ENCODE results near the gene PPIF.

PPIF gene

GRCh38 chr10:79403441-79404230, 56.4 kb downstream of the PPIF start:
- DNase-seq = no peak

DNA sequence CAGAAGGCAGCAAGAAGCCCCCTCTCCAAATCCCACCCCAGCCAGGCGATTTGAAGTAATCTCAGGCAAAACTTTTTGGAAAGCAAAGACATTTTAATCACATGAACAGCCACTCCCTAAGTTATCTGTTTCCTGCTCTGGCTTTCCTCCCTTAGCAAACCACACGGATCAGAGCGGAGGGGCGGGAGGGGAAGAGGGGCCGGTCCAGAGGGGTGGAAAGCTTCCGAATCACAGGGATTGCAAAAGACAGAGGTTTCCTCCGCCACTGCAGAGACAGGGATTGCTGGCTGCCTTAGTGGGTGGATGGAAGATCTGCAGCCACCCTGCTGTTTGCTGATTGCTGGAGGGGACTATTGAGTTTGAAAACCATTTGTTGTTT, 57.0 kb downstream of the PPIF start:
- DNase-seq = no peak

DNA sequence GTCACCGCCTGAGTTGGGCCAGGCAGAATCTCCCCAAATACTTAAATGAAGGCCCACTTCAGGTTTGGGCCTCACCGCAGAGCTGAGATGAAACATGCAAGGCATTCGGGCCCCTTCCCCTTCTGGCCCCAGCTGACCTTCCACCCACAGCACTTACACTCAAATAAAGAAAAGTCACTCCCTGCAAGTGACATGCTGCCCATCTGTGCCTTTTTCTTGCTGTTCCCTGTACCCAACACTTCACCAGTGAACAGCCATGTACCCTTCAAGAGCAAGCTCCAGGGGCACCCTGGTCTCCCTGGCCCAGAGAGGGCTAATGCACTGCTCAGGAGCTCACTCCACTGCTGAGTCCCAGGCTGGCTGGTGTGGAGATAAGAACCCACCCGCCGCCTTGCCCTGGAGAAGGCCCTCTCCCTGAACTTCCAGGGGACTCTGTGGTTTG, 57.4 kb downstream of the PPIF start:
- DNase-seq = no peak

Data from central memory CD4-positive, alpha-beta T cell (primary cell).